ENCODE data around the gene SCN11A.

DNA sequence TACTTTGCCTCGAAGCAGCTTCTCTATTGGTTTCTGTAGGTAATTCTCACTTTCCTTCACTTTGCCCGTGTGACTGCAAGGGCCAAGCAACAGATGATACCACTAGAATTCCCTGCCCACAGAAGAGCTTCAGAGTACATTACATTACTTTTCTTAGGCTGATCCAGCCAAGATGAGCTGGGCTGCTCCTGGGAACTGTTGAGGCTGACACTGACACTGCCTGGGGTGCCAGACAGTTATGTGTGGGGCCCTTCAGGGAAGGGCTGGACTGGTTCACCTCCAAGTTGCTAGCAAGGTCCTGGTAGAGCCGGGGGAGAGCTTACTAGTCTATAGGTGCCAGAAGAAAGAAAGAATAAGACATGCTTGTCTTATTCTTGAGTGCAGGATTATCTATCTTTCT, 36.7 kb upstream of the SCN11A start:
- TF ChIP-seq HOXA7 (CRISPR knock-in tag; IDR thresholded peaks at IDR 0.05) (no peak), RFX5 (IDR thresholded peaks at IDR 0.05) (no peak), EP300 (IDR thresholded peaks at IDR 0.05) (no peak), JUN (IDR thresholded peaks at IDR 0.05) (no peak), SMC3 (IDR thresholded peaks at IDR 0.05) (no peak), ZFP36 (IDR thresholded peaks at IDR 0.05; ENCODE audit: borderline replicate concordance, partially characterized antibody) (no peak), FOXS1 (CRISPR knock-in tag; IDR thresholded peaks at IDR 0.05) (no peak), CHD2 (IDR thresholded peaks at IDR 0.05; ENCODE audit: low read length, partially characterized antibody) (no peak), ESRRA (IDR thresholded peaks at IDR 0.05; ENCODE audit: borderline replicate concordance, low read length) (no peak), MAFK (IDR thresholded peaks at IDR 0.05; ENCODE audit: partially characterized antibody) (no peak)
- TF ChIP-seq, protein P1, sequence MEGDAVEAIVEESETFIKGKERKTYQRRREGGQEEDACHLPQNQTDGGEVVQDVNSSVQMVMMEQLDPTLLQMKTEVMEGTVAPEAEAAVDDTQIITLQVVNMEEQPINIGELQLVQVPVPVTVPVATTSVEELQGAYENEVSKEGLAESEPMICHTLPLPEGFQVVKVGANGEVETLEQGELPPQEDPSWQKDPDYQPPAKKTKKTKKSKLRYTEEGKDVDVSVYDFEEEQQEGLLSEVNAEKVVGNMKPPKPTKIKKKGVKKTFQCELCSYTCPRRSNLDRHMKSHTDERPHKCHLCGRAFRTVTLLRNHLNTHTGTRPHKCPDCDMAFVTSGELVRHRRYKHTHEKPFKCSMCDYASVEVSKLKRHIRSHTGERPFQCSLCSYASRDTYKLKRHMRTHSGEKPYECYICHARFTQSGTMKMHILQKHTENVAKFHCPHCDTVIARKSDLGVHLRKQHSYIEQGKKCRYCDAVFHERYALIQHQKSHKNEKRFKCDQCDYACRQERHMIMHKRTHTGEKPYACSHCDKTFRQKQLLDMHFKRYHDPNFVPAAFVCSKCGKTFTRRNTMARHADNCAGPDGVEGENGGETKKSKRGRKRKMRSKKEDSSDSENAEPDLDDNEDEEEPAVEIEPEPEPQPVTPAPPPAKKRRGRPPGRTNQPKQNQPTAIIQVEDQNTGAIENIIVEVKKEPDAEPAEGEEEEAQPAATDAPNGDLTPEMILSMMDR (IDR thresholded peaks at IDR 0.05): no peak
- TF ChIP-seq, protein P2, sequence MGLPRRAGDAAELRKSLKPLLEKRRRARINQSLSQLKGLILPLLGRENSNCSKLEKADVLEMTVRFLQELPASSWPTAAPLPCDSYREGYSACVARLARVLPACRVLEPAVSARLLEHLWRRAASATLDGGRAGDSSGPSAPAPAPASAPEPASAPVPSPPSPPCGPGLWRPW (IDR thresholded peaks at IDR 0.05): no peak
- TF ChIP-seq, protein P3, sequence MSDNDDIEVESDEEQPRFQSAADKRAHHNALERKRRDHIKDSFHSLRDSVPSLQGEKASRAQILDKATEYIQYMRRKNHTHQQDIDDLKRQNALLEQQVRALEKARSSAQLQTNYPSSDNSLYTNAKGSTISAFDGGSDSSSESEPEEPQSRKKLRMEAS (IDR thresholded peaks at IDR 0.05): no peak

Data from A549 (cell line).